ENCODE data around the gene POU3F2.

- no peak for TF ChIP-seq POLR2A (IDR thresholded peaks at IDR 0.05; ENCODE audit: low read length)
- TF ChIP-seq CTCF (IDR thresholded peaks at IDR 0.05), result no peak
- no peak for TF ChIP-seq ZFP36 (IDR thresholded peaks at IDR 0.05; ENCODE audit: borderline replicate concordance, partially characterized antibody)
- no peak for TF ChIP-seq CHD4 (IDR thresholded peaks at IDR 0.05; ENCODE audit: borderline replicate concordance)
- no peak for TF ChIP-seq RFX5 (IDR thresholded peaks at IDR 0.05)
- TF ChIP-seq CHD2 (IDR thresholded peaks at IDR 0.05; ENCODE audit: low read length, partially characterized antibody), result no peak
Observed at GRCh38 chr6:98838032-98838431, 3.7 kb downstream of the POU3F2 start.
